Ishikawa (cell line): ENCODE data around the gene ZNF513.

Experiments used
- CEBPB ChIP-seq: IDR thresholded peaks from 2 replicates; pipeline ENCODE4 v1.6.1; 2012
- CREB1 ChIP-seq: IDR thresholded peaks from 2 replicates; pipeline ENCODE4 v1.6.1; 2012; ENCODE audit warnings: low read depth
- EGR1 ChIP-seq: IDR thresholded peaks from 2 replicates; pipeline ENCODE4 v1.6.1; 2012
- EP300 ChIP-seq: IDR thresholded peaks from 2 replicates; pipeline ENCODE4 v1.6.1; 2012; ENCODE audit warnings: borderline replicate concordance
- FOXM1 ChIP-seq: IDR thresholded peaks from 2 replicates; pipeline ENCODE4 v1.6.1; 2012; ENCODE audit warnings: low read depth, borderline replicate concordance
- NFIC ChIP-seq: IDR thresholded peaks from 2 replicates; pipeline ENCODE4 v1.6.1; 2012
- RAD21 ChIP-seq: IDR thresholded peaks from 2 replicates; pipeline ENCODE4 v1.6.1; 2012; ENCODE audit warnings: low read depth
- TAF1 ChIP-seq: IDR thresholded peaks from 2 replicates; pipeline ENCODE4 v1.6.1; 2012; ENCODE audit warnings: low read depth, mild to moderate bottlenecking
- TCF12 ChIP-seq: IDR thresholded peaks from 2 replicates; pipeline ENCODE4 v1.6.1; 2012; ENCODE audit warnings: low read depth
- TEAD4 ChIP-seq: IDR thresholded peaks from 2 replicates; pipeline ENCODE4 v1.6.1; 2012
- YY1 ChIP-seq: IDR thresholded peaks from 2 replicates; pipeline ENCODE4 v1.6.1; 2012; ENCODE audit warnings: low read depth
- ZBTB7A ChIP-seq: IDR thresholded peaks from 2 replicates; pipeline ENCODE4 v1.6.1; 2012; ENCODE audit warnings: low read depth
- TF ChIP-seq, protein P1 (sequence below): IDR thresholded peaks from 2 replicates; pipeline ENCODE4 v1.6.1; 2012
- TF ChIP-seq, protein P2 (sequence below): IDR thresholded peaks from 2 replicates; pipeline ENCODE4 v1.6.1; 2012; ENCODE audit warnings: low read depth, mild to moderate bottlenecking
- TF ChIP-seq, protein P3 (sequence below): IDR thresholded peaks from 2 replicates; pipeline ENCODE4 v1.6.1; 2012

The ZNF513 gene

DNA sequence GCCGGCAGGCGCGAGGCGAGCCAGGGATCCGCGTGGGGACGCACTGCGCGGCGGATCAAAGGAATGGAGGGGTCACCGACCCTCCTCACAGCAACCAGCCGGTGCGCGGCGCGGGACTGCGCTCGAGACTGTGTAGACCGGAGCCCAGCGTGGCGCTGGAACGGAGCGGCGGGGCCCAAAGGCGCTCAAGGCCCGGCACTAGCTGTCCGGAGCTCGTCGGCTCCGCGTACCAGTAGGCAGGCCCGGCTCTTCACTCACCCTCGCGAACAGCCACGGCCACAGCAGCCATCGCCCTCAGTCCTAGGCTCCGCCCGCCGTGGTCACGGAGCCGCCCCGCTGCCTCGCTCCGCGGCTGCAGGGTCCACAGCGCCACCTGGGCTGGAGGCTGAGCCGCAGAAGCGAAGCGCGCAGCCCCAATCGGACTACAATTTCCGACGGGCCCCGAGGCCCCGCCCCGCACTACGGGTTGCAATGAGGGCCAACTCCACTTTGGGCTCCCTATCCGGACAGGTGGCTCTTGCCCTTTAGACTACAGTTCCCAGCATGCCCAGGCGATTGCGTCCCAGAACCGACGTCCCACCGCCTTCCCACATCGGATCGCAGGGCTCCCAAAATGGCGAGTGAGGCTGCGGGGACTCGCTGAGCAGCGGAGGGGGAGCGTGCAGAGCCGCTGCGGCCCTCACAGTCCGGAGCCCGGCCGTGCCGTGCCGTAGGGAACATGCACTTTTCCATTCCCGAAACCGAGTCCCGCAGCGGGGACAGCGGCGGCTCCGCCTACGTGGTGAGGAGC is 10.3 kb downstream of the ZNF513 start, which contains the start of the genes EIF2B4 and SNX17:
Gene EIF2B4 (minus strand): TSS at position 313 of the 790 bp plus-strand sequence. CDS start 24 bp downstream, at position 289.
Gene SNX17 (plus strand): TSS at position 591 of the 790 bp plus-strand sequence. CDS start 128 bp downstream, at position 719.
- TF ChIP-seq CREB1 (peak; percentile 72), YY1 (peak; percentile 94), NFIC (no peak; the same call in none of the 2 replicates), RAD21 (peak; percentile 64), TEAD4 (no peak), TCF12 (peak; percentile 88), ZBTB7A (peak; percentile 97), EP300 (peak; percentile 35; the same call in 1 of the 2 replicates), TAF1 (peak; percentile 99), FOXM1 (no peak), EGR1 (peak; percentile 49; the same call in 1 of the 2 replicates)
- TF ChIP-seq, protein P1, sequence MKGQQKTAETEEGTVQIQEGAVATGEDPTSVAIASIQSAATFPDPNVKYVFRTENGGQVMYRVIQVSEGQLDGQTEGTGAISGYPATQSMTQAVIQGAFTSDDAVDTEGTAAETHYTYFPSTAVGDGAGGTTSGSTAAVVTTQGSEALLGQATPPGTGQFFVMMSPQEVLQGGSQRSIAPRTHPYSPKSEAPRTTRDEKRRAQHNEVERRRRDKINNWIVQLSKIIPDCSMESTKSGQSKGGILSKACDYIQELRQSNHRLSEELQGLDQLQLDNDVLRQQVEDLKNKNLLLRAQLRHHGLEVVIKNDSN, result no peak; the same call in none of the 2 replicates
- TF ChIP-seq, protein P2, sequence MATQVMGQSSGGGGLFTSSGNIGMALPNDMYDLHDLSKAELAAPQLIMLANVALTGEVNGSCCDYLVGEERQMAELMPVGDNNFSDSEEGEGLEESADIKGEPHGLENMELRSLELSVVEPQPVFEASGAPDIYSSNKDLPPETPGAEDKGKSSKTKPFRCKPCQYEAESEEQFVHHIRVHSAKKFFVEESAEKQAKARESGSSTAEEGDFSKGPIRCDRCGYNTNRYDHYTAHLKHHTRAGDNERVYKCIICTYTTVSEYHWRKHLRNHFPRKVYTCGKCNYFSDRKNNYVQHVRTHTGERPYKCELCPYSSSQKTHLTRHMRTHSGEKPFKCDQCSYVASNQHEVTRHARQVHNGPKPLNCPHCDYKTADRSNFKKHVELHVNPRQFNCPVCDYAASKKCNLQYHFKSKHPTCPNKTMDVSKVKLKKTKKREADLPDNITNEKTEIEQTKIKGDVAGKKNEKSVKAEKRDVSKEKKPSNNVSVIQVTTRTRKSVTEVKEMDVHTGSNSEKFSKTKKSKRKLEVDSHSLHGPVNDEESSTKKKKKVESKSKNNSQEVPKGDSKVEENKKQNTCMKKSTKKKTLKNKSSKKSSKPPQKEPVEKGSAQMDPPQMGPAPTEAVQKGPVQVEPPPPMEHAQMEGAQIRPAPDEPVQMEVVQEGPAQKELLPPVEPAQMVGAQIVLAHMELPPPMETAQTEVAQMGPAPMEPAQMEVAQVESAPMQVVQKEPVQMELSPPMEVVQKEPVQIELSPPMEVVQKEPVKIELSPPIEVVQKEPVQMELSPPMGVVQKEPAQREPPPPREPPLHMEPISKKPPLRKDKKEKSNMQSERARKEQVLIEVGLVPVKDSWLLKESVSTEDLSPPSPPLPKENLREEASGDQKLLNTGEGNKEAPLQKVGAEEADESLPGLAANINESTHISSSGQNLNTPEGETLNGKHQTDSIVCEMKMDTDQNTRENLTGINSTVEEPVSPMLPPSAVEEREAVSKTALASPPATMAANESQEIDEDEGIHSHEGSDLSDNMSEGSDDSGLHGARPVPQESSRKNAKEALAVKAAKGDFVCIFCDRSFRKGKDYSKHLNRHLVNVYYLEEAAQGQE, result no peak
- TF ChIP-seq, protein P3, sequence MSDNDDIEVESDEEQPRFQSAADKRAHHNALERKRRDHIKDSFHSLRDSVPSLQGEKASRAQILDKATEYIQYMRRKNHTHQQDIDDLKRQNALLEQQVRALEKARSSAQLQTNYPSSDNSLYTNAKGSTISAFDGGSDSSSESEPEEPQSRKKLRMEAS, result peak; percentile 86

DNA sequence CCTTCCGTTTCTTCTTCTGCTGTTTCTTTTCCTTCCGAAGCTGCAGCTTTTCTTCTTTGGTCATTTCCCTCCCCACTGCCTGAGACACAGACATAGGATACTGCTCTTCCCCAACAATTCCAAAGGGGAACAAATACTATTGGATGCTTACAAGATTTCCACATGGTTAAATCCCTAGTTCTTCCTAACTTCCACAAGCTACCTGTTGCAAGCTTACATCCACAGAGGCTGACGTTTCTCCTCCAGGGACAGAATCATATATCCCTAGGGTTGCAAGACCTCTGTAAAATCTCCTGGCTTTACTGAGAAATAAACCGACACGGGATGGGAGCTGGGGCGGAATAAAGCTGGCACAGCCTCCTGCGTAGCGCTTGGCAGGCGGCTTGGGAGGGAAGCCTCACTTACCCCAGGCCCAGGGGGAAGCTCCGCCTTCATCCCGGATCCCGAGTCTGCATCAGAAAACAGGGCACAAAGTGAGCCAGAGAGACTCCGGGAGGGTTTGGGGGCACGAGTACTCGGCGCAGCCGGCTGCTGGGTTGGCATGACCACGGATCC is 11.0 kb downstream of the ZNF513 start:
- TF ChIP-seq TCF12, result no peak
- TF ChIP-seq TAF1, result no peak
- peak; percentile 31; the same call in 1 of the 2 replicates for TF ChIP-seq NFIC

DNA sequence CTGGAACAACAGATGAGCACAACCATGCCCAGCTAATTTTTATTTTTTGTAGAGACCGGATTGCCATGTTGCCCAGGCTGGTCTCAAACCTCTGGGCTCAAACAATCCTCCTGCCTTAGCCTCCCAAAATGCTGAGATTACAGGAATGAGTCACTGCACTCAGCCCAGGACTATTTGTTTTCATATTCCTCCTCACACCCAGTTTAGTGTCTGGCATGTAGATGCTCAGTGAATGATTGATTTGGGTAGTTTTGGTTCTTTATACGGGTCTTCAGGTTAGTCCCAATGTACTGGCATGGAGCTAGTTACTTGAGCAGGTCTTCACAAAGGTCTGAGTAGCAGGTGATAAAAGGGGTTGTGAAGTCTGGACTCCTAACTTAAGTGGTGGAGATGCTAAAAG is 16.6 kb downstream of the ZNF513 start:
- TF ChIP-seq ZBTB7A (no peak), EGR1 (no peak), TEAD4 (no peak), CEBPB (no peak), NFIC (no peak), FOXM1 (no peak), YY1 (no peak), TCF12 (no peak), TAF1 (no peak), RAD21 (no peak), EP300 (no peak), CREB1 (no peak)
- TF ChIP-seq, protein P3, result no peak
- TF ChIP-seq, protein P2, result no peak
- TF ChIP-seq, protein P1, result no peak

DNA sequence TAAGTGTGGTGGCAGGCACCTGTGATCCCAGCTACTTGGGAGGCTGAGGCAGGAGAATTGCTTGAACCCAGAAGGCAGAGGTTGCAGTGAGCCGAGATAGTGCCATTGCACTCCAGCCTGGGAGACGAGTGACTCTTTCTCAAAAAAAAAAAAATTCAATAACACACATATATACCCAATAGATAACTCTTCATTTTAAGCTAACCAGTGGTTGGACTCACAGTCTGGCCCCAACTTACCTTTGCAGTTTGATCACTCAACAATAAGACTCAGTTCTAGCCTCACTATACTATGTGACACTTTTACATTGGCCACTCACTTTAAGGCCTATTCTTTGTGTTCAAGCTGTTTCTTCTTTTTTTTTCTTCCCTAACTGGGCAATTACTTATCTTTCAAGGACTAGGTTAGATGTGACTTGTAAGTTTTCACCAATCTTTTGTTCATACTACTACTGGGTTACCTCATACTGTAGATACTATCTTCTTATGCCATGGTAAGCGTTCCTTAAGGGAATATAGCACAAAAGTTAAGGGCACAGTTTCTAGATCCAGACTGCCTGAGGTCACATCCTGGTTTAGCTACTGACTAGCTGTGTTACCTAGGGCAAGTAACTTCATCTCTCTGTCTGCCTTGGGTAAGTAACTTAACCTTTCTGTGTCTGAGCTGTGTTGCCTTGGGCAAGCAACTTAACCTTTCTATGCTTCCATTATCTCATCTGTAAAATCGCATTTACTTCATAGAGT is 17.7 kb downstream of the ZNF513 start:
- no peak for TF ChIP-seq YY1

DNA sequence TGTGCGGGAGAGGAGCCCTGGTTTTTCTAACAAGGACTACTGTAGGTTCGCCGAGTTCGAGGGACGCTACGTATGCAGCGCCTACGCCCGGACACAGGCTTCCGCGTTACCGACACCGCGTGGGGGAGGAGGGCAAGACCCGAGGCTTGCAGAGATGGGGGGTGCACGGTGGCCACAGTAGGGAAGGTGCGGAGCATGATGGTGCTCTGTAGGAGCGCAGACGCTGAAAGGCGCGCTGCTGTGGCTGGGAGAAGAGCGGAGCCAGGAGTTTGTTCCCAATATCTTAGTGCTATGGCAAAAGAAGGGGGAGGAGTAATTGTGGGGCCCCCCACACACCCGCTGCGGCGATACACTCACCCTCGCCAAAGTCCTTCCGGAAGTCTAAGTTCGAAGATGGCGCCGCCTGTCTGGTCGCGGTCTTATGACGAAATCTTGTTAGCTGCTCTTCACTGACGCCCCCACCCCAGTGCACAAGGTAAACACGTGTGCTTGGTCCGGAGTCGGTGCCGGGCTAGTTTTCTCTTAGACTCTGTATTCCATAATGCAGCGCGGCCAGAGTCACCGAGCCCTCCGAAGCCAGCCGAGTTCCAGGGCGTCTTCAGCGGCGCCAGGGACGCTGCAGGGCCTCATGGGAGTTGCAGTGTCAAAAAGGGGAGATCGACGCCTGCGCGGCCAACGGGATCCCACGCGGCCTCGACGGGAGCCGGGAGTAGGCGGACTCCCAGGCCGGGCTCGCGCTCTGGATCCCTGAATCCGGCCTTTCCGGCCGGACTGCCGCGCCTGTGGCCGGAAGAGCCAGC is 24.0 kb downstream of the ZNF513 start, which contains the start of gene GTF3C2:
Gene GTF3C2 (minus strand): TSS at position 383 of the 800 bp plus-strand sequence. CDS start 13,210 bp downstream, outside the sequence.
- TF ChIP-seq TCF12, result peak; percentile 52; the same call in 1 of the 2 replicates
- TF ChIP-seq EP300, result no peak; the same call in 1 of the 2 replicates
- peak; percentile 48; the same call in 1 of the 2 replicates for TF ChIP-seq EGR1
- no peak for TF ChIP-seq RAD21
- TF ChIP-seq, protein P3, result peak; percentile 89
- TF ChIP-seq FOXM1, result no peak; the same call in 1 of the 2 replicates
- TF ChIP-seq, protein P1, result peak; percentile 59
- peak; percentile 83; the same call in 1 of the 2 replicates for TF ChIP-seq TAF1
- TF ChIP-seq YY1, result peak; percentile 93
- peak; percentile 24; the same call in 1 of the 2 replicates for TF ChIP-seq NFIC
- TF ChIP-seq CREB1, result peak; percentile 96
- 0 out of 2 replicates have a peak, but pooled peaks have one; percentile 6 for TF ChIP-seq CEBPB
- peak; percentile 12; the same call in 1 of the 2 replicates for TF ChIP-seq TEAD4
- TF ChIP-seq ZBTB7A, result peak; percentile 61; the same call in 1 of the 2 replicates
- TF ChIP-seq, protein P2, result no peak
